Measurements from ENCODE around the gene NCAPH2.

DNA sequence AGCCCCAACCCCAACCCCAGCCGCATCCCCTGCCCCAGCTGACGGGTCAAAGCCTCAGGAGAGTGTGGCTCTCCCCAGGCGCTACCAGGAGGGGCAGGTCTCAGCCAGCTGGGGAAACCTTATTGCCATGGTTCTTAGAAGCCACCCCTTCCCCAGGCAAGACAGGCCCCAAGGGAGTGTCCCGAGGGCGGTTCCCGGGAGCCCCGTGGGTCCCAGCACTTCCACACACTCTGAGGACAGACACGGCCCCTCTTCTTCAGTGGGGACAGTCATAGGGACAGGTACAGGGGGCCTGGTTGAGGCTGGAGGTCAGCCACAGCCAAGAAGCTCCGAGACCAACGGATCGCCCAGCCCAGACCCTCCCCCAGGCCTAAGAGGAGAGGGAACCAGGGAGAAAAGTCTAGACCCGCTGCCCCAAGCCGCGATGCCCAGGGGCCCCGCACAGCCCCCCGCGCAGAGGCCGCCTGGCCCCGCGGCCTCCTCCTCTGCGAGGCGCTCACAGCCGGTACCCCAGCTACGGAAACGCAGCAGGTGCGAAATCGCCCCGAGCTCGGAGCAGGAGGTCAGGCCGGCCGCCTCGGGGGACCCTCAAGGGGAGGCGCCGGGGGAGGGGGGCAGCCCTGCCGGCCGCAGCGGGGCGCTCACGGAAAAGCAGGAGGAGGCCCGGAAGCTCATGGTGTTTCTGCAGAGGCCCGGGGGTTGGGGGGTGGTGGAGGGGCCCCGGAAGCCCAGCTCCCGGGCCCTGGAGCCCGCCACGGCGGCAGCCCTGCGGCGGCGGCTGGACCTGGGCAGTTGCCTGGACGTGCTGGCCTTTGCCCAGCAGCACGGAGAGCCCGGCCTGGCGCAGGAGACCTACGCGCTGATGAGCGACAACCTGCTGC, 40.3 kb downstream of the NCAPH2 start:
- TF ChIP-seq CSDC2 (CRISPR knock-in tag; IDR thresholded peaks at IDR 0.05), result no peak
- no peak for TF ChIP-seq ZC3H10 (CRISPR knock-in tag; IDR thresholded peaks at IDR 0.05)
- TF ChIP-seq ZNF8 (CRISPR knock-in tag; IDR thresholded peaks at IDR 0.05), result no peak
- TF ChIP-seq ZNF565 (CRISPR knock-in tag; conservative IDR thresholded peaks at IDR 0.05; ENCODE audit: low read depth), result no peak
- no peak for TF ChIP-seq PPARA (CRISPR knock-in tag; IDR thresholded peaks at IDR 0.05; ENCODE audit: borderline replicate concordance)

All from SK-N-SH treated with all-trans-retinoic acid at 6 μM for 48 hours (cell line).